HepG2 (cell line): ENCODE data around the gene UNC79.

Source experiments
- CBX2 ChIP-seq, 2 experiments: fragments of 200-600 bp in 1 of 2; sonication (generic); formaldehyde crosslinking in 1 of 2; IDR thresholded peaks; 2 replicates each; pipeline versions ENCODE4 v1.7.0 to v1.8.1; 2018 to 2022; ENCODE audit warnings: low read depth in 2 of 2, low read length in 1 of 2, mild to moderate bottlenecking in 1 of 2, missing genetic modification reagents in 1 of 2
- HHEX ChIP-seq: IDR thresholded peaks from 2 replicates; pipeline ENCODE4 v1.6.1; 2016; ENCODE audit warnings: control low read depth
- MIER3 ChIP-seq: IDR thresholded peaks from 2 replicates; pipeline ENCODE4 v1.6.1; 2016; ENCODE audit warnings: missing compliant biosample characterization, borderline replicate concordance
- RFX1 ChIP-seq: fragments of 450-650 bp; IDR thresholded peaks from 2 replicates; pipeline ENCODE4 v1.6.1; 2017
- RFX5 ChIP-seq: IDR thresholded peaks from 2 replicates; pipeline ENCODE4 v1.6.1; 2011; ENCODE audit warnings: low read depth, low read length, improper control_type of control experiment
- SUZ12 ChIP-seq: fragments of 150-350 bp; IDR thresholded peaks from 2 replicates; pipeline ENCODE4 v1.6.1; 2014; ENCODE audit warnings: low read depth, low read length
- ZFP62 ChIP-seq: sonication (generic); formaldehyde crosslinking; IDR thresholded peaks from 2 replicates; pipeline ENCODE4 v1.4.0; 2020; ENCODE audit warnings: missing genetic modification reagents
- ZNF766 ChIP-seq: sonication (generic); formaldehyde crosslinking; IDR thresholded peaks from 2 replicates; pipeline ENCODE4 v1.5.0; 2020; ENCODE audit warnings: missing genetic modification reagents, borderline replicate concordance
- ZNF777 ChIP-seq: sonication (generic); formaldehyde crosslinking; IDR thresholded peaks from 2 replicates; pipeline ENCODE4 v1.4.0; 2020; ENCODE audit warnings: missing genetic modification reagents
- ZXDC ChIP-seq: sonication (generic); formaldehyde crosslinking; IDR thresholded peaks from 2 replicates; pipeline ENCODE4 v1.5.0; 2020; ENCODE audit warnings: mild to moderate bottlenecking, missing genetic modification reagents

- TF ChIP-seq MIER3, result no peak
- no peak for TF ChIP-seq CBX2 (IDR thresholded peaks at IDR 0.05; ENCODE audit: low read depth, low read length)
- no peak for TF ChIP-seq CBX2 (CRISPR knock-in tag; IDR thresholded peaks at IDR 0.05; ENCODE audit: low read depth)
- no peak for TF ChIP-seq RFX1
- no peak for TF ChIP-seq ZNF766 (CRISPR knock-in tag)
- TF ChIP-seq HHEX (CRISPR knock-in tag), result no peak
- TF ChIP-seq ZFP62 (CRISPR knock-in tag), result no peak
- TF ChIP-seq SUZ12, result no peak
- no peak for TF ChIP-seq ZNF777 (CRISPR knock-in tag)
- no peak for TF ChIP-seq RFX5
- TF ChIP-seq ZXDC, result no peak
Measured at GRCh38 chr14:93741556-93742230, 311.0 kb downstream of the UNC79 start.
